Activated CD8-positive, alpha-beta memory T cell treated with anti-CD3 and anti-CD28 coated beads, Interleukin-2, amount 50 U/mL, for 48 hours (primary cell): ENCODE measurements around the gene FTSJ1.

Experiments
- DNase-seq: peaks from one replicate; pipeline ENCODE4 v3.0.0-alpha.2; 2020

FTSJ1 gene

DNA sequence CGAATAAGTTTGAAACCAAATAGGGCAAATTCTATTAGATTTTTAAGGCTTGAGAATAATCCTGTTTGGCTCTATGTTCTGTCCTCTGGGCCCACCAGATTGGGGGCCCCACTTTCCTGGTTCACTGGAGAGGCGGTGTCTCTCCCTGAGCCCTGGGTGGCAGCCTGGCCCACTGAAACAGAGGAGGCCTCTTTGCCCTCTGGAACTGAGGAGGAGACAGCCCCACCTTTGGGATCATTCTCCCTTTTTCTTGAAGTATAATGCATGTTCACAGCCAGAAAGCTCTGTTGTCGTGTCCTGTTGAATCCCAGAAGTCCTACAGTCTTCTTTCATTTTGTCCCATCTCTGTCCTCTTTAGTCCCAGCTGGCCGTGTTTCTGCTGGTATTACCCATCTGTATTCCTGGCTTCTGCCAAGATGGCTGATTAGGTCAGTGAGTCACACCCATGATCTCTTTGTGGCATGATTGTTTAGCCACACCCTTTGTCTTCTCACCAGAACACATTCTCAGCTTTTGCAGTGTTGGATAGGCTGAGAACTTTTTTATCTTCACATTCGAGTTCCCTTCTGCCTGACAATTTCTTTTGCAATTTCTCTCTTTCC lies 55.5 kb downstream of the FTSJ1 start:
- no peak for DNase-seq

DNA sequence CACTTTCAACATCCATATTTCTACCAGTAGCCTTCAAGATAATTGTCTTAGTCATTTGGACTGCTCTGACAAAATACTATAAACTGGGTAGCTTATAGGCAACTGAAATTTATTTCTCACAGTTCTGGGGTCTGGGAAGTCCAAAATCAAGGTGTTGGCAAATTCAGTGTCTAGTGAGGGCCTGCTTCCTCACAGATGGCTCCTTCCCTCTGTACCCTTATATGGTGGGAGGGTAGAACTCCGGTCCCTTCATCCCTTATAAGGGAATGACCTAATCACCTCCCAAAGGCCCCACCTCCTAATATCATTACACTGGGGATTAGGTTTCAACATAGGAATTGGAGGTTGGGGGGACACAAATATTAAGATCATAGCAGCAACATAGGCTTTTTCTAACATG lies 56.2 kb downstream of the FTSJ1 start:
- DNase-seq: no peak

DNA sequence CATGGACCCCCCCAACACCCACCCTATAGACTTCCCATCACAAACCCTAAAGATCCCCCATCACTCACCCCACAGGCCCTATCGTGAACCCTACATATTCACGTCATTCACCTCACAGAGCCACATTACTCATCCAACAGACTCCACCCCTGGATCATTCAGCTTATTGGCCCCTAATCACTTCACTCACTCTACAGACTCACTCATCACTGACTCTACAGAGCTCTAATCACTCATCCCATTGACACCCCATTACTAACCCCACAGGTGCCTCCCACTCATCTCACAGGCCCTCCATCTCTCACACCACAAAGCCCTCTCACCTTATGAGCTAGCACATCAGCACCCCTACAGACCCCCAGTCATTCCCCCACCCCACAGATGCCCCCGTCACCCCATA lies 57.2 kb downstream of the FTSJ1 start:
- no peak for DNase-seq
